Mammary microvascular endothelial cell (primary cell): ENCODE data around the gene PAIP2. TPM values are rescaled to one million over a fixed set of nuclear protein-coding genes. Genes with fewer than 3 reads are reported as not detected.

Experiments used
- total RNA-seq: library from RNA; depleted of rRNA; stranded (reverse); fragments of >200 nt; gene quantifications from 2 replicates; pipeline ENCODE4 v1.2.3, GENCODE V29; 2015

PAIP2 gene
- total RNA-seq = 38.3 and 51.0 TPM in 2 replicates

GRCh38 chr5:139341689-139342422, at the start of gene PAIP2:
Gene PAIP2 (plus strand): TSS chr5:139341854. CDS start chr5:139363785, 21,931 bp downstream.

GRCh38 chr5:139293507-139294373, 47.9 kb upstream of the PAIP2 start, which contains the start of gene MATR3:
Gene MATR3 (plus strand): TSS chr5:139293740. CDS start chr5:139307416, 13,676 bp downstream.

GRCh38 chr5:139383275-139383992, 41.8 kb downstream of the PAIP2 start, which contains the start of gene SLC23A1:
Gene SLC23A1 (minus strand): TSS chr5:139383297. CDS start chr5:139383253, 44 bp downstream.

GRCh38 chr5:139389701-139390638, 48.3 kb downstream of the PAIP2 start, which contains the start of gene MZB1:
Gene MZB1 (minus strand): TSS chr5:139389913. CDS start chr5:139389856, 57 bp downstream.

GRCh38 chr5:139394654-139395566, 53.3 kb downstream of the PAIP2 start, which contains the start of gene PROB1:
Gene PROB1 (minus strand): TSS chr5:139395104. CDS start chr5:139395081, 23 bp downstream.

GRCh38 chr5:139403787-139404483, 62.3 kb downstream of the PAIP2 start, which contains the start of gene SPATA24:
Gene SPATA24 (minus strand): TSS chr5:139404089. CDS start chr5:139404060, 29 bp downstream.

Other genes starting within 250 kb of the PAIP2 start
- gene SIL1, start 143.5 kb upstream of the PAIP2 start, total RNA-seq = 34.6 and 40.0 TPM in 2 replicates
- 170 and 174 TPM in 2 replicates for gene MATR3, start 48.1 kb upstream of the PAIP2 start, total RNA-seq
- gene SLC23A1, start 41.4 kb downstream of the PAIP2 start, total RNA-seq = not detected in 2 replicates
- gene MZB1, start 48.1 kb downstream of the PAIP2 start, total RNA-seq = not detected in 2 replicates
- gene PROB1, start 53.2 kb downstream of the PAIP2 start, total RNA-seq = 2.5 and 3.6 TPM in 2 replicates
- gene SPATA24, start 62.2 kb downstream of the PAIP2 start, total RNA-seq = 4.6 and 7.8 TPM in 2 replicates
- gene DNAJC18, start 97.7 kb downstream of the PAIP2 start, total RNA-seq = 3.6 and 3.7 TPM in 2 replicates
- 547 and 613 TPM in 2 replicates for gene ECSCR, start 120.9 kb downstream of the PAIP2 start, total RNA-seq
- not detected in 2 replicates for gene SMIM33, start 129.2 kb downstream of the PAIP2 start, total RNA-seq
- gene STING1, start 140.9 kb downstream of the PAIP2 start, total RNA-seq = 82.1 and 120 TPM in 2 replicates
- gene UBE2D2, start 219.5 kb downstream of the PAIP2 start, total RNA-seq = 101 and 110 TPM in 2 replicates